Mammary epithelial cell (primary cell): ENCODE measurements around the gene MMP13.

Experiments
- CTCF ChIP-seq, 2 donors: IDR thresholded peaks in 1 of 2; conservative IDR thresholded peaks in 1 of 2; 2 replicates each; pipeline ENCODE4 v1.5.1; 2011 to 2012; ENCODE audit warnings: inconsistent platforms in 2 of 2, low read length in 2 of 2, mild to moderate bottlenecking in 2 of 2, control low read depth in 1 of 2, low read depth in 1 of 2; ENCODE audit not compliant: insufficient read depth in 1 of 2; ENCODE audit errors: extremely low read depth in 1 of 2
- EZH2 ChIP-seq: IDR thresholded peaks from 2 replicates; pipeline ENCODE4 v1.6.1; 2012; ENCODE audit warnings: low read length, inconsistent platforms, borderline replicate concordance

- TF ChIP-seq CTCF (conservative IDR thresholded peaks at IDR 0.05 in 1 of 2, IDR thresholded peaks at IDR 0.05 in 1 of 2; ENCODE audit: extremely low read depth in 1 of 2, insufficient read depth in 1 of 2, low read depth in 1 of 2, low read length in 2 of 2) (no peak), EZH2 (no peak)
These were observed 17.3 kb upstream of the MMP13 start for GRCh38 chr11:102972853-102973252.
